Neural cell (in vitro differentiated cells): ENCODE data around the gene PISD. TPM values are rescaled to one million over a fixed set of nuclear protein-coding genes. Genes with fewer than 3 reads are reported as not detected.

Experiments
- H2AFZ ChIP-seq: fragments of 200-600, 300-800 bp; sonication (generic), shearing (Covaris generic); 2 replicates; pipeline ENCODE4 v1.6.0; 2014; ENCODE audit warnings: low read depth, mild to moderate bottlenecking, antibody characterized with exemption, low read length, moderate library complexity
- H3F3A ChIP-seq: fragments of 200-600 bp; shearing (Covaris generic); 2 replicates; pipeline ENCODE4 v1.6.1; 2016; ENCODE audit warnings: mild to moderate bottlenecking, moderate library complexity, mixed read lengths, antibody characterized with exemption, low read length; ENCODE audit not compliant: insufficient read depth, poor library complexity, severe bottlenecking
- H3K27ac ChIP-seq: fragments of 200-600, 300-800 bp; sonication (generic), shearing (Covaris generic); 2 replicates; pipeline ENCODE4 v1.5.1; 2014; ENCODE audit warnings: mild to moderate bottlenecking, low read length, moderate library complexity
- H3K27me3 ChIP-seq: fragments of 300-800, 200-600 bp; sonication (generic), shearing (Covaris generic); 2 replicates; pipeline ENCODE4 v1.6.0; 2014; ENCODE audit warnings: mild to moderate bottlenecking, low read depth, low read length, moderate library complexity; ENCODE audit not compliant: insufficient read depth
- H3K36me3 ChIP-seq: fragments of 300-800, 200-600 bp; sonication (generic), shearing (Covaris generic); 2 replicates; pipeline ENCODE4 v1.5.1; 2014; ENCODE audit warnings: mild to moderate bottlenecking, antibody characterized with exemption, low read length, moderate library complexity; ENCODE audit not compliant: insufficient read depth
- H3K4me2 ChIP-seq: fragments of 300-800, 200-600 bp; sonication (generic), shearing (Covaris generic); 2 replicates; pipeline ENCODE4 v1.6.0; 2014; ENCODE audit warnings: mild to moderate bottlenecking, low read length
- H3K4me3 ChIP-seq: fragments of 300-800, 200-600 bp; sonication (generic), shearing (Covaris generic); 2 replicates; pipeline ENCODE4 v1.5.1; 2014; ENCODE audit warnings: mild to moderate bottlenecking, low read length, moderate library complexity
- H3K79me2 ChIP-seq: fragments of 200-600 bp; shearing (Covaris generic); replicated peaks from 2 replicates; pipeline ENCODE4 v1.6.0; 2014; ENCODE audit warnings: mild to moderate bottlenecking, low read length, moderate library complexity; ENCODE audit not compliant: insufficient read depth
- H3K9ac ChIP-seq: fragments of 300-800, 200-600 bp; sonication (generic), shearing (Covaris generic); 2 replicates; pipeline ENCODE4 v1.6.1; 2016; ENCODE audit warnings: mild to moderate bottlenecking, low read length, mixed read lengths
- H3K9me2 ChIP-seq: fragments of 200-600 bp; shearing (Covaris generic); 2 replicates; pipeline ENCODE4 v1.6.1; 2016; ENCODE audit warnings: mild to moderate bottlenecking, low read length, mixed read lengths; ENCODE audit not compliant: insufficient read depth
- H3K9me3 ChIP-seq: fragments of 200-600, 300-800 bp; sonication (generic), shearing (Covaris generic); 2 replicates; pipeline ENCODE4 v1.6.1; 2016; ENCODE audit warnings: mild to moderate bottlenecking, mixed run types, low read length, moderate library complexity, mixed read lengths
- H4K20me1 ChIP-seq: fragments of 200-600 bp; shearing (Covaris generic); 2 replicates; pipeline ENCODE4 v1.6.1; 2016; ENCODE audit warnings: mild to moderate bottlenecking, mixed run types; ENCODE audit not compliant: insufficient read depth
- EP300 ChIP-seq: fragments of 450-650 bp; conservative IDR thresholded peaks from 2 replicates; pipeline ENCODE4 v1.6.1; 2014; ENCODE audit warnings: antibody characterized with exemption, mild to moderate bottlenecking, moderate library complexity; ENCODE audit not compliant: poor library complexity, severe bottlenecking
- EZH2 ChIP-seq: fragments of 200-600, 300-800 bp; shearing (Covaris generic), sonication (generic); IDR thresholded peaks from 2 replicates; pipeline ENCODE4 v1.6.1; 2014; ENCODE audit warnings: antibody characterized with exemption, low read length, borderline replicate concordance, mild to moderate bottlenecking; ENCODE audit not compliant: insufficient read depth, poor library complexity, severe bottlenecking
- MXI1 ChIP-seq: fragments of 450-650 bp; conservative IDR thresholded peaks from 2 replicates; pipeline ENCODE4 v1.6.1; 2014; ENCODE audit warnings: antibody characterized with exemption, mild to moderate bottlenecking; ENCODE audit not compliant: poor library complexity, severe bottlenecking
- POLR2AphosphoS5 ChIP-seq: IDR thresholded peaks from 2 replicates; pipeline ENCODE4 v1.6.1; 2012
- RAD21 ChIP-seq: fragments of 450-650 bp; conservative IDR thresholded peaks from 2 replicates; pipeline ENCODE4 v1.6.1; 2014; ENCODE audit warnings: antibody characterized with exemption, mild to moderate bottlenecking, moderate library complexity
- SMC3 ChIP-seq: fragments of 450-650 bp; conservative IDR thresholded peaks from 2 replicates; pipeline ENCODE4 v1.6.1; 2014; ENCODE audit warnings: antibody characterized with exemption, mild to moderate bottlenecking, moderate library complexity; ENCODE audit not compliant: poor library complexity
- polyA plus RNA-seq: library from polyadenylated mRNA; depleted of rRNA; stranded (reverse); fragments of >200 nt; gene quantifications from 2 replicates; pipeline ENCODE4 v1.2.3, GENCODE V29; 2014
- TF ChIP-seq, protein P1 (sequence below): fragments of 450-650 bp; IDR thresholded peaks from 2 replicates; pipeline ENCODE4 v1.5.1; 2014; ENCODE audit warnings: antibody characterized with exemption, mild to moderate bottlenecking, moderate library complexity; ENCODE audit not compliant: poor library complexity, severe bottlenecking
- TF ChIP-seq, protein P2 (sequence below): IDR thresholded peaks from 2 replicates; pipeline ENCODE4 v1.6.1; 2012; ENCODE audit warnings: borderline replicate concordance

The PISD gene
- polyA plus RNA-seq, 1 donor from 2014 or later, result 50.9 TPM

- TF ChIP-seq POLR2AphosphoS5 (no peak), MXI1 (no peak), RAD21 (no peak), EZH2 (no peak), EP300 (no peak), SMC3 (no peak)
- TF ChIP-seq, protein P1, sequence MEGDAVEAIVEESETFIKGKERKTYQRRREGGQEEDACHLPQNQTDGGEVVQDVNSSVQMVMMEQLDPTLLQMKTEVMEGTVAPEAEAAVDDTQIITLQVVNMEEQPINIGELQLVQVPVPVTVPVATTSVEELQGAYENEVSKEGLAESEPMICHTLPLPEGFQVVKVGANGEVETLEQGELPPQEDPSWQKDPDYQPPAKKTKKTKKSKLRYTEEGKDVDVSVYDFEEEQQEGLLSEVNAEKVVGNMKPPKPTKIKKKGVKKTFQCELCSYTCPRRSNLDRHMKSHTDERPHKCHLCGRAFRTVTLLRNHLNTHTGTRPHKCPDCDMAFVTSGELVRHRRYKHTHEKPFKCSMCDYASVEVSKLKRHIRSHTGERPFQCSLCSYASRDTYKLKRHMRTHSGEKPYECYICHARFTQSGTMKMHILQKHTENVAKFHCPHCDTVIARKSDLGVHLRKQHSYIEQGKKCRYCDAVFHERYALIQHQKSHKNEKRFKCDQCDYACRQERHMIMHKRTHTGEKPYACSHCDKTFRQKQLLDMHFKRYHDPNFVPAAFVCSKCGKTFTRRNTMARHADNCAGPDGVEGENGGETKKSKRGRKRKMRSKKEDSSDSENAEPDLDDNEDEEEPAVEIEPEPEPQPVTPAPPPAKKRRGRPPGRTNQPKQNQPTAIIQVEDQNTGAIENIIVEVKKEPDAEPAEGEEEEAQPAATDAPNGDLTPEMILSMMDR, result no peak
- Histone ChIP-seq H3K9me2 (no peaks in the 10 kb centered on the region), H3K4me3 (no peak overlapping the region)
Measured at GRCh38 chr22:31603081-31603525, 58.9 kb downstream of the PISD start.

GRCh38 chr22:31602259-31602952 is 59.6 kb downstream of the PISD start:
- Histone ChIP-seq H3K4me3 (no peak overlapping the region), H3K9me3 (no peaks in the 10 kb centered on the region), H3K79me2 (no peaks in the 10 kb centered on the region), H3K36me3 (no peaks in the 10 kb centered on the region), H3K27me3 (no peaks in the 10 kb centered on the region), H3K27ac (no peak overlapping the region), H3F3A (no peaks in the 10 kb centered on the region), H2AFZ (no peak overlapping the region), H4K20me1 (no peaks in the 10 kb centered on the region), H3K4me2 (no peak overlapping the region), H3K9me2 (no peaks in the 10 kb centered on the region), H3K9ac (no peak overlapping the region)
- TF ChIP-seq MXI1 (no peak), POLR2AphosphoS5 (no peak), EP300 (no peak), SMC3 (no peak), EZH2 (no peak), RAD21 (no peak)
- TF ChIP-seq, protein P2, sequence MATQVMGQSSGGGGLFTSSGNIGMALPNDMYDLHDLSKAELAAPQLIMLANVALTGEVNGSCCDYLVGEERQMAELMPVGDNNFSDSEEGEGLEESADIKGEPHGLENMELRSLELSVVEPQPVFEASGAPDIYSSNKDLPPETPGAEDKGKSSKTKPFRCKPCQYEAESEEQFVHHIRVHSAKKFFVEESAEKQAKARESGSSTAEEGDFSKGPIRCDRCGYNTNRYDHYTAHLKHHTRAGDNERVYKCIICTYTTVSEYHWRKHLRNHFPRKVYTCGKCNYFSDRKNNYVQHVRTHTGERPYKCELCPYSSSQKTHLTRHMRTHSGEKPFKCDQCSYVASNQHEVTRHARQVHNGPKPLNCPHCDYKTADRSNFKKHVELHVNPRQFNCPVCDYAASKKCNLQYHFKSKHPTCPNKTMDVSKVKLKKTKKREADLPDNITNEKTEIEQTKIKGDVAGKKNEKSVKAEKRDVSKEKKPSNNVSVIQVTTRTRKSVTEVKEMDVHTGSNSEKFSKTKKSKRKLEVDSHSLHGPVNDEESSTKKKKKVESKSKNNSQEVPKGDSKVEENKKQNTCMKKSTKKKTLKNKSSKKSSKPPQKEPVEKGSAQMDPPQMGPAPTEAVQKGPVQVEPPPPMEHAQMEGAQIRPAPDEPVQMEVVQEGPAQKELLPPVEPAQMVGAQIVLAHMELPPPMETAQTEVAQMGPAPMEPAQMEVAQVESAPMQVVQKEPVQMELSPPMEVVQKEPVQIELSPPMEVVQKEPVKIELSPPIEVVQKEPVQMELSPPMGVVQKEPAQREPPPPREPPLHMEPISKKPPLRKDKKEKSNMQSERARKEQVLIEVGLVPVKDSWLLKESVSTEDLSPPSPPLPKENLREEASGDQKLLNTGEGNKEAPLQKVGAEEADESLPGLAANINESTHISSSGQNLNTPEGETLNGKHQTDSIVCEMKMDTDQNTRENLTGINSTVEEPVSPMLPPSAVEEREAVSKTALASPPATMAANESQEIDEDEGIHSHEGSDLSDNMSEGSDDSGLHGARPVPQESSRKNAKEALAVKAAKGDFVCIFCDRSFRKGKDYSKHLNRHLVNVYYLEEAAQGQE, result no peak

More at GRCh38 chr22:31603081-31603525, 58.9 kb downstream of the PISD start:
- Histone ChIP-seq H3K27me3 (no peaks in the 10 kb centered on the region), H4K20me1 (no peaks in the 10 kb centered on the region), H2AFZ (no peak overlapping the region), H3K27ac (no peak overlapping the region), H3K9me3 (no peaks in the 10 kb centered on the region), H3K79me2 (no peaks in the 10 kb centered on the region), H3K9ac (no peak overlapping the region), H3K4me2 (no peak overlapping the region), H3K36me3 (no peaks in the 10 kb centered on the region), H3F3A (no peaks in the 10 kb centered on the region)
